Measurements from ENCODE around the gene EIF3A.

Gene EIF3A

DNA sequence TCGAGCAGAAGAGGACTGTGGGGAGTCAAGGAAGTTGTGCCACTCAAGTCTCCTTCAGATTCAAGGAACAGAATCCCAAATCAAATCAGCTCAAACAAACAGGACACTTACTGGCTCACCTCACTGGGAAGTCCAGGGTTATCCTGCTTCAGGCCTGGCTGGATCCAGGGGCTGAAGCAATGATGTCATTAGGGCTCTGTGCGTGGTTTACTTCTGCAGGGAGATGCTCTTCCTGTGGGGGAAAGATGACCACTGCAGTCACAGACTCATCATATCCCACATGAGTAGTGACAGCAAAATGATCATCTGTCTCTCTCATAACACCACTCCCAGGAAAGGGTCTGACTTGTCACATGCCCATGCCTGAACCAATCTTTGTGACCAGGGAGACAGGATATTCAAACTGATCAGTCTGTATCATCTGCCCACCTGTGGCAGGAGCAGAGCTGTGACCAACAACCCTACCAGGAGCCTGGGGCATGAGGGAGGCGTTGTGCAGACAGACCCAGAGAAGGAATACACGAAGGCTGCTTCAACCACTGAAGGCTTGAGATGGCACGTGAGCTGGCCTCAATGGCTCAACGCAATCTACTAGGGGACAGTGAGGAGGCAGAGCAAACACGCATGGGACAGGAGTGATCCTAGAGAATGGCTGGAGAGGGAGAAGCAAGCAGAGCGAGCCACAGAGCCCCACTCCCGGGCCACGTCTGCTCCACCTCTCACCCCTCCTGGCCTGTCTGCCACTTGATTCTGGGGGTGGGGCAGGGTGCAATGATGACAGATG lies 78.7 kb downstream of the EIF3A start:
- no peak overlapping the region for H3K4me3 ChIP-seq (ENCODE audit: low read depth, low read length)
- TF ChIP-seq, protein P1, sequence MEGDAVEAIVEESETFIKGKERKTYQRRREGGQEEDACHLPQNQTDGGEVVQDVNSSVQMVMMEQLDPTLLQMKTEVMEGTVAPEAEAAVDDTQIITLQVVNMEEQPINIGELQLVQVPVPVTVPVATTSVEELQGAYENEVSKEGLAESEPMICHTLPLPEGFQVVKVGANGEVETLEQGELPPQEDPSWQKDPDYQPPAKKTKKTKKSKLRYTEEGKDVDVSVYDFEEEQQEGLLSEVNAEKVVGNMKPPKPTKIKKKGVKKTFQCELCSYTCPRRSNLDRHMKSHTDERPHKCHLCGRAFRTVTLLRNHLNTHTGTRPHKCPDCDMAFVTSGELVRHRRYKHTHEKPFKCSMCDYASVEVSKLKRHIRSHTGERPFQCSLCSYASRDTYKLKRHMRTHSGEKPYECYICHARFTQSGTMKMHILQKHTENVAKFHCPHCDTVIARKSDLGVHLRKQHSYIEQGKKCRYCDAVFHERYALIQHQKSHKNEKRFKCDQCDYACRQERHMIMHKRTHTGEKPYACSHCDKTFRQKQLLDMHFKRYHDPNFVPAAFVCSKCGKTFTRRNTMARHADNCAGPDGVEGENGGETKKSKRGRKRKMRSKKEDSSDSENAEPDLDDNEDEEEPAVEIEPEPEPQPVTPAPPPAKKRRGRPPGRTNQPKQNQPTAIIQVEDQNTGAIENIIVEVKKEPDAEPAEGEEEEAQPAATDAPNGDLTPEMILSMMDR (IDR thresholded peaks at IDR 0.05; ENCODE audit: insufficient read depth, low read depth, low read length, missing control alignments), result no peak
- no peak for DNase-seq (ENCODE audit: low read depth)

DNA sequence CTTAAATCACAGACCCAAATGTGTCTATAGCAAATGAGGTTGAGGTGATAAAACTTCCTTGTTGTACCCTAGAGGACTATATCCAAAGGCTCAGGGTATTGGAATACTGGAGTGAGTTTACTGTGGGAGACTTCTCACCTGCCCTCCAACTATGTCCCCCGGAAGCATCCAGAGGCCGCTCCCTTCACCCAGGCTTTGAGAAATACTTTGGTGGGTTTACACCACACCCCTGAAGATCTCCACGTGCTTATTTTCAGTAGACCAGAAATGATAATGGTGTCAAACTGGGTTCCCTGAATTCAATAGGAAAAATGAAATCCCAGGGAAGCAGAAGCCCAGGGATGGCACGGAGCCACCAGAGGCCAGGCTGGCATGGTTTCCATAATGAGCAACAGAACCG lies 82.4 kb downstream of the EIF3A start:
- no peak for DNase-seq (ENCODE audit: low read depth)
- H3K4me3 ChIP-seq (ENCODE audit: low read depth, low read length), result no peak overlapping the region
- TF ChIP-seq, protein P1 (IDR thresholded peaks at IDR 0.05; ENCODE audit: insufficient read depth, low read depth, low read length, missing control alignments), result no peak

DNA sequence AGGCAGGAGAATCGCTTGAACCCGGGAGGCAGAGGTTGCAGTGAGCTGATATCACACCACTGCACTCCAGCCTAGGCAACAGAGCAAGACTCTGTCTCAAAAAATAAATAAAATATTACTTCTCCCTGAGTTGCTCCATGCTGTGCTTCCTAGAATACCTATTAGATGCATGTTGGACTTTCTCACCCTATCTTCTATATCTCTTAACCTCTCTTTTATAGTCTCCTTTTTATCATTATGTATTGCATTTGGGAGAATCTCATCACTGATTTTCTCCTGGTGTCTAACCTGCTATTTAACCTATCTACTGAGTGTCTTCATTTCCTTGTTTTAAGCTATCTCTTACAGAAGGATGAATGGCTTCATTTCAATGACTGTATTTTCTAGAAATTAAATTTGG lies 83.2 kb downstream of the EIF3A start:
- TF ChIP-seq, protein P1 (IDR thresholded peaks at IDR 0.05; ENCODE audit: insufficient read depth, low read depth, low read length, missing control alignments), result no peak
- DNase-seq (ENCODE audit: low read depth), result no peak
- no peak overlapping the region for H3K4me3 ChIP-seq (ENCODE audit: low read depth, low read length)

DNA sequence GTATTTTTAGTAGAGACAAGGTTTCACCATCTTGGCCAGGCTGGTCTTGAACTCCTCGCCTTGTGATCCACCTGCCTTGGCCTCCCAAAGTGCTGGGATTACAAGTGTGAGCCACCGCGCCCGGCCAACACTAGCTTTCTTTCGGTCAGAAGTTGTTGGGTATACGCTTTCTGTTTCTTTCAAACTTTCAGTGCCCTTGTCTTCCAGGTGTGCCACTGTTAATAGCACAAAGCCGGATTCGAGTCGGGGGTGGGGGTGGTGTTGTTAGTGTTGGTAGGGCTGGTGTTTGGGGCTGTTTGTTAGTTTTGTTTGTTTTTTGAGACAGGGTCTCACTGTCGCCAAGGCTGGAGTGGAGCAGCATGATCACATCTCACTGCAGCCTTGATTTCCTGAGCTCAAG lies 84.9 kb downstream of the EIF3A start:
- TF ChIP-seq, protein P1 (IDR thresholded peaks at IDR 0.05; ENCODE audit: insufficient read depth, low read depth, low read length, missing control alignments), result no peak
- DNase-seq (ENCODE audit: low read depth), result no peak
- no peak overlapping the region for H3K4me3 ChIP-seq (ENCODE audit: low read depth, low read length)

DNA sequence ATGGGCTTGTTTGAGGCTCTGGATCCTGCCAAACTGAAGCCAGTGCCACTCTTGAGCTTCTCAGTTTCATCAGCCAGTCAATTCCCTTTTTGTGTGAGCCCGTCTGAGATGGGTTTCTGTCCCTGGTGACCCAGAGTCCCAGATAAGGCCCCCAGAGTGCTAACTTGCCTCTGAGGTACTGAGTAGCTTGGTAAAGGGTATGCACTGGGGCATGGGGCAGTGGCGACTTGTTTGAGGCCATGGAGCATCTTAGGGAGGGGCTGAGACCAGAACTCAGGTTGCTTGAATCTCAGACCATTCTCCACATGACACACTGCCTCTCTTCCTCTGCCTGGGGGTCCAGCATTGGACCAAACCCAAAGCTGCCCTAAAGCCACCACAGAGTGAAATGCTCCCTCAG lies 86.3 kb downstream of the EIF3A start:
- DNase-seq (ENCODE audit: low read depth), result no peak
- TF ChIP-seq, protein P1 (IDR thresholded peaks at IDR 0.05; ENCODE audit: insufficient read depth, low read depth, low read length, missing control alignments), result no peak
- no peak overlapping the region for H3K4me3 ChIP-seq (ENCODE audit: low read depth, low read length)

DNA sequence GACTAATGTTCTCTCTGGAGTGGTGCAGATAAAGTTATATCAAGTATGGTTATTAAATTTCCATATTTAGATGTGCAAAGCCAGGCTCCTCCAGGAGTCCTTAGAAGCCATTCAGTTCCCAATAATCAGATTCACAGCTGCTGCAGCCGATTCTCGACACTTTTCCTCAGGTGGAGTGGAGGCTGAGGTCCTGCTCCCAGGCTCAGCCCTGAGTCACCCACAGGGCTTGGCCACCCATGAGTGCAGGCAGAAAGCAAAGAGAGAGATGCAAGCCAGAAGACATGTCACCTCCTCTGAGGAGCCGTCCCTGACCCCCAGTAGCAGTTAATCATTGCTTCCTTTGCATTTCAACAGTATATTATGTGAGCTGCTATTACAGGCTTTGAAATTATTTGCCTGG lies 87.4 kb downstream of the EIF3A start:
- DNase-seq (ENCODE audit: low read depth), result no peak
- TF ChIP-seq, protein P1 (IDR thresholded peaks at IDR 0.05; ENCODE audit: insufficient read depth, low read depth, low read length, missing control alignments), result no peak
- H3K4me3 ChIP-seq (ENCODE audit: low read depth, low read length), result no peak overlapping the region

DNA sequence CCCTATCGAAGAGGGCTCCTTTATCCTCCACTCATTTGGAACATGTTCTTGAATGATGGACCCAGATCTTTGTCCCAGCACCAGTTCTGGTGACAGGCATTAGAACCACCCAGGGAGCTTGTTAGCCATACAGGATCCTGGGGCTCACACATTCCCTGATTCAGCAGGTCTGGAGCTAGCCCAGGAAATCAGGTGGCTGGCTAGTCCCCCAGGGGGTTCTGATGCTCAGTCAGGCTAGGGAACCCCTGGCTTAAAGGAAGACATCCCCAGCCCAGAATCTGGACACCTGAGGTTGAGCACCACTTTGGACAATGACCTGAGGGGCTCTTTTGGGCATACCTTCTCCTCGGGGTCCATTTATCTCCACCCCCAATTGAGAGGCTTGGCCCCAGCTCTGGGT lies 88.1 kb downstream of the EIF3A start:
- TF ChIP-seq, protein P1 (IDR thresholded peaks at IDR 0.05; ENCODE audit: insufficient read depth, low read depth, low read length, missing control alignments), result no peak
- H3K4me3 ChIP-seq (ENCODE audit: low read depth, low read length), result no peak overlapping the region
- DNase-seq (ENCODE audit: low read depth), result no peak
